Pancreas (tissue), 10 donors: Measurements from ENCODE around the gene TAS1R2. TPM values are rescaled to one million over a fixed set of nuclear protein-coding genes. Genes with fewer than 3 reads are reported as not detected.
A peak's percentile ranks its signal among the peaks of the same experiment; 100 is the strongest.

Experiments
- ATAC-seq, 4 donors: fragments of 200-7000 bp; cut with Tn5 transposase; one replicate each; pipeline versions ENCODE4 v1.8.0 to v1.9.1; 2020; ENCODE audit warnings: mild to moderate bottlenecking in 4 of 4, moderate library complexity in 4 of 4
- DNase-seq, 6 donors: peaks; one replicate each; pipeline ENCODE4 v3.0.0-alpha.2; 2020
- FAIRE-seq: peaks from 2 replicates; lab custom pipeline; 2012; peaks lifted over from hg19 to GRCh38; lab: Jason Lieb, UNC
- H3K27ac ChIP-seq, 4 donors: fragments of 200-600 bp; sonication (generic); 1 replicate in 3 of 4; 2 replicates in 1 of 4; pipeline versions ENCODE4 v1.5.0 to v1.8.0; 2020
- H3K27me3 ChIP-seq, 4 donors: fragments of 200-600 bp; one replicate each; pipeline ENCODE4 v1.8.0; 2021
- H3K36me3 ChIP-seq, 3 donors: fragments of 200-600 bp; sonication (generic) in 1 of 3; one replicate each; pipeline versions ENCODE4 v1.5.0 to v1.8.0; 2020 to 2021
- H3K4me1 ChIP-seq, 3 donors: fragments of 200-600 bp; one replicate each; pipeline ENCODE4 v1.8.0; 2021
- H3K4me3 ChIP-seq, 4 donors: fragments of 200-600 bp; sonication (generic) in 2 of 4; one replicate each; pipeline versions ENCODE4 v1.5.0 to v1.8.0; 2020 to 2021
- H3K9me3 ChIP-seq, 4 donors: fragments of 200-600 bp; one replicate each; pipeline ENCODE4 v1.8.0; 2021
- WGBS, 2 donors: extraction: QIAGEN DNeasy Blood & Tissue Kit; methylation state at CpG; one replicate each; pipeline ENCODE4 v1.1.7; 2013; 5-methylcytosine and 5-hydroxymethylcytosine counted together
- intact Hi-C, 3 donors: fragments of 100-400 bp; cut with DNase I; formaldehyde crosslinking; loops; one replicate each; pipeline versions ENCODE4 v1.11.1 to v1.14.2; 2022
- polyA plus RNA-seq, 2 donors: library from polyadenylated mRNA; stranded (reverse); fragments of 200-250 nt; gene quantifications; one replicate each; pipeline ENCODE4 v1.2.3, GENCODE V29; 2013
- total RNA-seq, 6 donors: library from RNA; stranded (reverse); fragmentation: NEBNext Ultra II Directional in 4 of 6; extraction: Animal tissue kit (Norgen Biotek cat#: 25700) in 4 of 6; gene quantifications; one replicate each; pipeline versions ENCODE4 v1.2.1 to v1.2.4, GENCODE V29; 2021 to 2023
- TF ChIP-seq, protein P1 (sequence below), 4 donors: fragments of 200-600 bp; sonication (generic) in 3 of 4; IDR thresholded peaks; one replicate each; pipeline versions ENCODE4 v1.5.0 to v1.8.0; 2021; ENCODE audit warnings: antibody characterized with exemption in 4 of 4
- donor health status: healthy with polysubstance abuse.
- donor health status: DM: no; HTN: no; CAD: no; lungs with moderate emphysema.
- donor health status: DM: no; HTN: no; CAD: no.
- donor health status: control.
- donor health status: control.
- donor health status: Bipolar disorder and iron deficiency.
- donor health status: DM: yes; HTN: yes; CAD: no.
- donor health status: DM: no; HTN: no; CAD: no.
- donor health status: DM: no; HTN: no; CAD: no.
- donor health status: DM: yes; HTN: yes; CAD: no.

TAS1R2 gene
- total and polyA plus RNA-seq, 8 donors = not detected

GRCh38 chr1:18884419-18884717 lies 24.9 kb upstream of the TAS1R2 start:
- Histone ChIP-seq H3K27me3 (no peaks in the 10 kb centered on the region), H3K4me3 (no peak overlapping the region), H3K4me1 (no peaks in the 10 kb centered on the region), H3K9me3 (no peaks in the 10 kb centered on the region), H3K27ac (no peak overlapping the region), H3K36me3 (no peaks in the 10 kb centered on the region)
- TF ChIP-seq, protein P1, sequence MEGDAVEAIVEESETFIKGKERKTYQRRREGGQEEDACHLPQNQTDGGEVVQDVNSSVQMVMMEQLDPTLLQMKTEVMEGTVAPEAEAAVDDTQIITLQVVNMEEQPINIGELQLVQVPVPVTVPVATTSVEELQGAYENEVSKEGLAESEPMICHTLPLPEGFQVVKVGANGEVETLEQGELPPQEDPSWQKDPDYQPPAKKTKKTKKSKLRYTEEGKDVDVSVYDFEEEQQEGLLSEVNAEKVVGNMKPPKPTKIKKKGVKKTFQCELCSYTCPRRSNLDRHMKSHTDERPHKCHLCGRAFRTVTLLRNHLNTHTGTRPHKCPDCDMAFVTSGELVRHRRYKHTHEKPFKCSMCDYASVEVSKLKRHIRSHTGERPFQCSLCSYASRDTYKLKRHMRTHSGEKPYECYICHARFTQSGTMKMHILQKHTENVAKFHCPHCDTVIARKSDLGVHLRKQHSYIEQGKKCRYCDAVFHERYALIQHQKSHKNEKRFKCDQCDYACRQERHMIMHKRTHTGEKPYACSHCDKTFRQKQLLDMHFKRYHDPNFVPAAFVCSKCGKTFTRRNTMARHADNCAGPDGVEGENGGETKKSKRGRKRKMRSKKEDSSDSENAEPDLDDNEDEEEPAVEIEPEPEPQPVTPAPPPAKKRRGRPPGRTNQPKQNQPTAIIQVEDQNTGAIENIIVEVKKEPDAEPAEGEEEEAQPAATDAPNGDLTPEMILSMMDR (IDR thresholded peaks at IDR 0.05) = peak in 1 of 4 donors; percentile 4
- WGBS, 2 donors = 37 to 39% methylated on average over 4 of the region's 4 CpGs
- intact Hi-C loops = no loop called here
- FAIRE-seq = no peak
- no peak for ATAC-seq
- DNase-seq = no peak

DNA sequence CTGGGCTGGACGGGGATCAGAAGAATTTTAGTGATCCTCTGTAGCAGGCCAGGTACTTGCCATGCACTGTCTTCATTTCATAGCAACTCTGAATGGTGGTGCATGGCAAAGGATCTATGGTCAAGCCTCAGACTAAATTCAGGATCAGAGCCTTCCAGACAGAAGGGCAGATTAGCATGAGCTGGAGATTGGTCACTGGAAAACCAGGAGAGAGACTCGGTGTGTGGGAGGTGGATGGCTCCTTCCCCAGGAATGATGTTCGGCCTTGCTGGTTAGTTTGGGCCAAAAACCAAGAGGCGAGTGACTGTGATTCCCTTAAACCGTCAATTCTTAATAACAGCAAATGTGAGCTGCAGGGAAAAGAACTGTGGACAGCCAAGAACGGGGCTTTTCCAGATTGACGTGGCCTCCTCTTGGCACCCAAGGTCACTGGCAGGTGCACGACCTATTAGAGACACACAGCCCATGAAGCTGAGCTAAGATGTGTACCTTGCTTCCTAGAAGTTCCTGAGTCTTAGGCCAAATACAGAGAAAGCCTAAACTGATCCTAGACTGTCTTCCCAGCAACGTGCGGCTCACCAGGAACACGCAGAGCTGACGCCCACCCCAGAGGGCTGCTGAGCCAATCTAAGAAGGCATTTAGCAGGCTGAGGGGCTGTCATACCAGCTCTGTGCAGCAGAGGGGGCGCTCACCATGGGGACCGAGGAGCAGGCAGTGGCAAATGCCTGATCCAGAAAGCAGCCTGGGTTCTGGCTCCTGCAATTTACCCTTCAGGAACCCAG lies 24.4 kb upstream of the TAS1R2 start:
- H3K9me3 ChIP-seq = no peaks in the 10 kb centered on the region
- intact Hi-C loops = no loop called here
- peak; percentile 52 to 91 (median 80) for DNase-seq
- H3K4me3 ChIP-seq = no peak overlapping the region
- H3K4me1 ChIP-seq = no peaks in the 10 kb centered on the region
- TF ChIP-seq, protein P1 (IDR thresholded peaks at IDR 0.05) = peak; percentile 87 to 90 (median 88)
- 30 to 35% methylated on average over 14 of the region's 14 CpGs for WGBS, 2 donors
- no peaks in the 10 kb centered on the region for H3K36me3 ChIP-seq
- FAIRE-seq = no peak
- peak; percentile 80 to 96 (median 90) for ATAC-seq
- H3K27ac ChIP-seq = no peak overlapping the region
- no peaks in the 10 kb centered on the region for H3K27me3 ChIP-seq

DNA sequence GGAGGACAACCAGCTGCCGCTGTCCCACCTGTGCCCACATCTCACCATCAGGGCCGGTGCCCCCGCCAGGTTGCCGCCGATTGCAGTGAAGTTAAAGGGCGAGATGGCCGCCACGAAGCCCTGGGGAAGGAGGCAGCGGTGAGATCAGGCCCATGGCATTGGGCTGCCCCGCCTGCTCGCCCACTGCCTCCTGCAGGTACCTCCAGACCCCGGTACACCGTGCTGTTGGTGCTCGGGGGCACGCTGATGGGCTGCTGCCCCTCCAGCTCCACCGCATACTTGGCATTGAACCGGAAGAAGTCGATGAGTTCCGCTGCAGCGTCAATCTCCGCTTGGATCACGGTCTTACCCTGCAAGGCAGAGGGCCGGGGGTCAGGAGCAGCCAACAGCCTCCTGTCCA lies 23.6 kb upstream of the TAS1R2 start:
- no peaks in the 10 kb centered on the region for H3K9me3 ChIP-seq
- H3K4me1 ChIP-seq = no peaks in the 10 kb centered on the region
- WGBS, 2 donors = 93 to 97% methylated on average over 20 to 23 of the region's 23 CpGs
- H3K4me3 ChIP-seq = no peak overlapping the region
- no peaks in the 10 kb centered on the region for H3K27me3 ChIP-seq
- ATAC-seq (no peak), DNase-seq (peak in 1 of 6 donors; percentile 62), FAIRE-seq (no peak)
- intact Hi-C loops = no loop called here
- no peak overlapping the region for H3K27ac ChIP-seq
- H3K36me3 ChIP-seq = no peaks in the 10 kb centered on the region
- TF ChIP-seq, protein P1 (IDR thresholded peaks at IDR 0.05) = no peak

- intact Hi-C loops = no loop called here
- ATAC-seq (no peak), DNase-seq (no peak), FAIRE-seq (no peak)
- Histone ChIP-seq H3K27me3 (no peaks in the 10 kb centered on the region), H3K27ac (no peak overlapping the region), H3K36me3 (no peaks in the 10 kb centered on the region), H3K4me3 (no peak overlapping the region), H3K4me1 (no peaks in the 10 kb centered on the region), H3K9me3 (no peaks in the 10 kb centered on the region)
- TF ChIP-seq, protein P1 (IDR thresholded peaks at IDR 0.05) = no peak
- WGBS, 2 donors = 81 to 92% methylated on average over 8 of the region's 8 CpGs
These were observed 23.0 kb upstream of the TAS1R2 start for GRCh38 chr1:18882486-18882885.
